HCT116 (cell line): Measurements from ENCODE around the gene C4A. TPM values are rescaled to one million over a fixed set of nuclear protein-coding genes. Genes with fewer than 3 reads are reported as not detected.
A peak's percentile ranks its signal among the peaks of the same experiment; 100 is the strongest.

ENCODE experiments used
- ATAC-seq: fragments of 200-7000 bp; cut with Tn5 transposase; 2 replicates; pipeline ENCODE4 v1.9.1; 2020; ENCODE audit warnings: mild to moderate bottlenecking, moderate library complexity
- BruUV-seq: library from RNA; stranded (reverse); fragments of 400-500 nt; replicated peaks from 2 replicates; lab custom pipeline; 2021; lab: Mats Ljungman, UMichigan
- CTCF ChIA-PET: fragments of 300-600 bp; sonication (Branson Sonifier 250); formaldehyde crosslinking; loops from one replicate; lab custom pipeline; 2021; ENCODE audit warnings: antibody characterized with exemption; lab: Charles Lee
- POLR2A ChIA-PET: fragments of 300-600, 350-600 bp; sonication (Branson Sonifier 250); formaldehyde crosslinking; loops from one replicate; lab custom pipeline; 2021; ENCODE audit warnings: antibody characterized with exemption; lab: Charles Lee
- RAD21 ChIA-PET, 2 experiments: fragments of 300-600 bp; sonication (Branson Sonifier 250); formaldehyde crosslinking; loops; one replicate each; lab custom pipeline; 2023; ENCODE audit warnings: low total read pairs in 2 of 2; ENCODE audit not compliant: uncharacterized antibody in 2 of 2, unreplicated experiment in 2 of 2, low non-redundant PET in 1 of 2; lab: Charles Lee
- DNase-seq: peaks from one replicate; pipeline ENCODE4 v3.0.0-alpha.2; 2010; ENCODE audit warnings: low read depth, low spot score
- H2AFZ ChIP-seq: fragments of 200-600 bp; shearing (Covaris generic), sonication (generic); 2 replicates; pipeline ENCODE4 v1.6.1; 2017; ENCODE audit warnings: low read depth, mixed run types, mixed read lengths, antibody characterized with exemption, low read length; ENCODE audit not compliant: poor library complexity, severe bottlenecking
- H3K27ac ChIP-seq: 2 replicates; pipeline ENCODE4 v1.5.1; 2012; ENCODE audit warnings: low read depth, low read length
- H3K27me3 ChIP-seq: fragments of 200-600 bp; sonication (generic); 2 replicates; pipeline ENCODE4 v1.6.1; 2016; ENCODE audit warnings: mixed run types, low read length, mixed read lengths; ENCODE audit not compliant: insufficient read depth
- H3K36me3 ChIP-seq, 2 experiments: fragments of 200-500 bp in 1 of 2; fragments of 200-600 bp in 1 of 2; sonication (Bioruptor generic) in 1 of 2; sonication (generic) in 1 of 2; 2 replicates each; pipeline versions ENCODE4 v1.5.1 to v1.6.1; 2014 to 2016; ENCODE audit warnings: low read length in 2 of 2, inconsistent platforms in 1 of 2, mixed read lengths in 1 of 2, mixed run types in 1 of 2; ENCODE audit not compliant: insufficient read depth in 2 of 2, control insufficient read depth in 1 of 2
- H3K4me1 ChIP-seq, 2 experiments: fragments of 200-600 bp in 1 of 2; sonication (generic) in 1 of 2; 2 replicates each; pipeline versions ENCODE4 v1.5.1 to v1.6.1; 2012 to 2017; ENCODE audit warnings: low read length in 2 of 2, inconsistent platforms in 1 of 2, mild to moderate bottlenecking in 1 of 2, mixed read lengths in 1 of 2, mixed run types in 1 of 2, moderate library complexity in 1 of 2; ENCODE audit not compliant: insufficient read depth in 2 of 2, control insufficient read depth in 1 of 2
- H3K4me2 ChIP-seq: fragments of 200-600 bp; sonication (generic); 2 replicates; pipeline ENCODE4 v1.6.1; 2017; ENCODE audit warnings: mixed run types, low read length, mixed read lengths
- H3K4me3 ChIP-seq, 2 experiments: fragments of 200-600 bp in 1 of 2; sonication (generic) in 1 of 2; replicated peaks in 1 of 2; 2 replicates each; pipeline ENCODE4 v1.5.1; 2011 to 2016; ENCODE audit warnings: low read length in 2 of 2, control low read depth in 1 of 2, low read depth in 1 of 2, mild to moderate bottlenecking in 1 of 2, mixed read lengths in 1 of 2, mixed run types in 1 of 2
- H3K79me2 ChIP-seq: fragments of 200-600 bp; sonication (generic); 2 replicates; pipeline ENCODE4 v1.6.1; 2017; ENCODE audit warnings: mild to moderate bottlenecking, mixed run types, low read length, moderate library complexity, mixed read lengths; ENCODE audit not compliant: insufficient read depth
- H3K9ac ChIP-seq: fragments of 200-600 bp; sonication (generic); 2 replicates; pipeline ENCODE4 v1.6.1; 2016; ENCODE audit warnings: low read length, mixed read lengths
- H3K9me2 ChIP-seq: fragments of 200-600 bp; sonication (generic), shearing (Covaris generic); 2 replicates; pipeline ENCODE4 v1.6.1; 2017; ENCODE audit warnings: mixed run types, mild to moderate bottlenecking, moderate library complexity; ENCODE audit not compliant: insufficient read depth
- H3K9me3 ChIP-seq, 2 experiments: fragments of 200-500 bp in 1 of 2; fragments of 200-600 bp in 1 of 2; sonication (Bioruptor generic) in 1 of 2; sonication (generic) in 1 of 2; 2 replicates each; pipeline ENCODE4 v1.6.1; 2014 to 2017; ENCODE audit warnings: low read length in 2 of 2, mixed read lengths in 2 of 2, inconsistent platforms in 1 of 2, low read depth in 1 of 2, mild to moderate bottlenecking in 1 of 2, mixed run types in 1 of 2, moderate library complexity in 1 of 2; ENCODE audit not compliant: control insufficient read depth in 1 of 2, insufficient read depth in 1 of 2
- H4K20me1 ChIP-seq: fragments of 200-600 bp; sonication (generic), shearing (Covaris generic); 2 replicates; pipeline ENCODE4 v1.6.1; 2017; ENCODE audit warnings: mixed run types, mild to moderate bottlenecking, moderate library complexity; ENCODE audit not compliant: insufficient read depth
- CEBPB ChIP-seq: IDR thresholded peaks from 2 replicates; pipeline ENCODE4 v1.6.1; 2012; ENCODE audit warnings: low read depth
- JUND ChIP-seq: IDR thresholded peaks from 2 replicates; pipeline ENCODE4 v1.6.1; 2012
- RAD21 ChIP-seq: IDR thresholded peaks from 2 replicates; pipeline ENCODE4 v1.6.1; 2012; ENCODE audit warnings: low read depth, mild to moderate bottlenecking
- SIN3A ChIP-seq: IDR thresholded peaks from 2 replicates; pipeline ENCODE4 v1.6.1; 2012; ENCODE audit warnings: low read depth
- SP1 ChIP-seq: IDR thresholded peaks from 2 replicates; pipeline ENCODE4 v1.6.1; 2012; ENCODE audit warnings: low read depth
- intact Hi-C: fragments of 100-400 bp; cut with micrococcal nuclease; formaldehyde crosslinking; loops from 2 replicates; pipeline ENCODE4 v1.10.0; 2022
- total RNA-seq: library from RNA; stranded (reverse); gene quantifications from one replicate; pipeline ENCODE4 v1.2.1, GENCODE V29; 2021; ENCODE audit not compliant: unreplicated experiment
- TF ChIP-seq, protein P1 (sequence below): IDR thresholded peaks from 2 replicates; pipeline ENCODE4 v1.6.1; 2011; ENCODE audit warnings: mild to moderate bottlenecking, low read length, moderate library complexity; ENCODE audit not compliant: insufficient replicate concordance; ENCODE audit errors: extremely low read depth

Gene C4A
- total RNA-seq, 1 experiment from 2014 or later: 5.1 TPM

GRCh38 chr6:31945507-31946369 lies 36.1 kb upstream of the C4A start, which contains the start of gene CFB:
TSS of gene CFB (plus strand) at chr6:31946095. CDS start at chr6:31946222, 127 bp downstream.
- Histone ChIP-seq H4K20me1 (no peaks in the 10 kb centered on the region), H3K4me1 (peaks cover 10 to 50% of the 10 kb centered on the region in 2 experiments; a peak in 3 of 4 replicates), H3K79me2 (no peaks in the 10 kb centered on the region), H3K4me3 (no peak within 1 kb of the TSS), H3K36me3 (no peaks in the 10 kb centered on the region), H3K27ac (peak within 1 kb of the TSS; percentile 1; the same call in 1 of the 2 replicates), H3K9ac (no peak within 1 kb of the TSS), H3K27me3 (no peaks in the 10 kb centered on the region), H2AFZ (no peak within 1 kb of the TSS), H3K4me2 (peak within 1 kb of the TSS; percentile 42), H3K9me2 (no peaks in the 10 kb centered on the region; the same call in 1 of the 2 replicates), H3K9me3 (no peaks in the 10 kb centered on the region)
- ATAC-seq: peak; percentile 60
- ChIA-PET RAD21 (no interaction called here), CTCF (no interaction called here), POLR2A (interaction anchor here (0.8 kb wide), 1 partner anchor 21 kb away, joined by 3 read pairs; no protein-coding TSS in a partner anchor)
- TF ChIP-seq SIN3A (no peak), SP1 (peak; percentile 29; the same call in 1 of the 2 replicates), CEBPB (no peak; the same call in 1 of the 2 replicates), JUND (no peak), RAD21 (no peak)
- TF ChIP-seq, protein P1, sequence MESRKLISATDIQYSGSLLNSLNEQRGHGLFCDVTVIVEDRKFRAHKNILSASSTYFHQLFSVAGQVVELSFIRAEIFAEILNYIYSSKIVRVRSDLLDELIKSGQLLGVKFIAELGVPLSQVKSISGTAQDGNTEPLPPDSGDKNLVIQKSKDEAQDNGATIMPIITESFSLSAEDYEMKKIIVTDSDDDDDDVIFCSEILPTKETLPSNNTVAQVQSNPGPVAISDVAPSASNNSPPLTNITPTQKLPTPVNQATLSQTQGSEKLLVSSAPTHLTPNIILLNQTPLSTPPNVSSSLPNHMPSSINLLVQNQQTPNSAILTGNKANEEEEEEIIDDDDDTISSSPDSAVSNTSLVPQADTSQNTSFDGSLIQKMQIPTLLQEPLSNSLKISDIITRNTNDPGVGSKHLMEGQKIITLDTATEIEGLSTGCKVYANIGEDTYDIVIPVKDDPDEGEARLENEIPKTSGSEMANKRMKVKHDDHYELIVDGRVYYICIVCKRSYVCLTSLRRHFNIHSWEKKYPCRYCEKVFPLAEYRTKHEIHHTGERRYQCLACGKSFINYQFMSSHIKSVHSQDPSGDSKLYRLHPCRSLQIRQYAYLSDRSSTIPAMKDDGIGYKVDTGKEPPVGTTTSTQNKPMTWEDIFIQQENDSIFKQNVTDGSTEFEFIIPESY: no peak
- DNase-seq: no peak
- intact Hi-C loops: no loop called here
- no TSS peak for BruUV-seq
